Neural cell (in vitro differentiated cells): ENCODE data around the gene TENT4A. TPM values are rescaled to one million over a fixed set of nuclear protein-coding genes. Genes with fewer than 3 reads are reported as not detected.

ENCODE experiments used
- H2AFZ ChIP-seq: fragments of 200-600, 300-800 bp; sonication (generic), shearing (Covaris generic); 2 replicates; pipeline ENCODE4 v1.6.0; 2014; ENCODE audit warnings: low read depth, mild to moderate bottlenecking, antibody characterized with exemption, low read length, moderate library complexity
- H3F3A ChIP-seq: fragments of 200-600 bp; shearing (Covaris generic); 2 replicates; pipeline ENCODE4 v1.6.1; 2016; ENCODE audit warnings: mild to moderate bottlenecking, moderate library complexity, mixed read lengths, antibody characterized with exemption, low read length; ENCODE audit not compliant: insufficient read depth, poor library complexity, severe bottlenecking
- H3K27ac ChIP-seq: fragments of 200-600, 300-800 bp; sonication (generic), shearing (Covaris generic); 2 replicates; pipeline ENCODE4 v1.5.1; 2014; ENCODE audit warnings: mild to moderate bottlenecking, low read length, moderate library complexity
- H3K27me3 ChIP-seq: fragments of 300-800, 200-600 bp; sonication (generic), shearing (Covaris generic); 2 replicates; pipeline ENCODE4 v1.6.0; 2014; ENCODE audit warnings: mild to moderate bottlenecking, low read depth, low read length, moderate library complexity; ENCODE audit not compliant: insufficient read depth
- H3K36me3 ChIP-seq: fragments of 300-800, 200-600 bp; sonication (generic), shearing (Covaris generic); 2 replicates; pipeline ENCODE4 v1.5.1; 2014; ENCODE audit warnings: mild to moderate bottlenecking, antibody characterized with exemption, low read length, moderate library complexity; ENCODE audit not compliant: insufficient read depth
- H3K4me2 ChIP-seq: fragments of 300-800, 200-600 bp; sonication (generic), shearing (Covaris generic); 2 replicates; pipeline ENCODE4 v1.6.0; 2014; ENCODE audit warnings: mild to moderate bottlenecking, low read length
- H3K4me3 ChIP-seq: fragments of 300-800, 200-600 bp; sonication (generic), shearing (Covaris generic); 2 replicates; pipeline ENCODE4 v1.5.1; 2014; ENCODE audit warnings: mild to moderate bottlenecking, low read length, moderate library complexity
- H3K79me2 ChIP-seq: fragments of 200-600 bp; shearing (Covaris generic); replicated peaks from 2 replicates; pipeline ENCODE4 v1.6.0; 2014; ENCODE audit warnings: mild to moderate bottlenecking, low read length, moderate library complexity; ENCODE audit not compliant: insufficient read depth
- H3K9ac ChIP-seq: fragments of 300-800, 200-600 bp; sonication (generic), shearing (Covaris generic); 2 replicates; pipeline ENCODE4 v1.6.1; 2016; ENCODE audit warnings: mild to moderate bottlenecking, low read length, mixed read lengths
- H3K9me2 ChIP-seq: fragments of 200-600 bp; shearing (Covaris generic); 2 replicates; pipeline ENCODE4 v1.6.1; 2016; ENCODE audit warnings: mild to moderate bottlenecking, low read length, mixed read lengths; ENCODE audit not compliant: insufficient read depth
- H3K9me3 ChIP-seq: fragments of 200-600, 300-800 bp; sonication (generic), shearing (Covaris generic); 2 replicates; pipeline ENCODE4 v1.6.1; 2016; ENCODE audit warnings: mild to moderate bottlenecking, mixed run types, low read length, moderate library complexity, mixed read lengths
- H4K20me1 ChIP-seq: fragments of 200-600 bp; shearing (Covaris generic); 2 replicates; pipeline ENCODE4 v1.6.1; 2016; ENCODE audit warnings: mild to moderate bottlenecking, mixed run types; ENCODE audit not compliant: insufficient read depth
- EP300 ChIP-seq: fragments of 450-650 bp; conservative IDR thresholded peaks from 2 replicates; pipeline ENCODE4 v1.6.1; 2014; ENCODE audit warnings: antibody characterized with exemption, mild to moderate bottlenecking, moderate library complexity; ENCODE audit not compliant: poor library complexity, severe bottlenecking
- EZH2 ChIP-seq: fragments of 200-600, 300-800 bp; shearing (Covaris generic), sonication (generic); IDR thresholded peaks from 2 replicates; pipeline ENCODE4 v1.6.1; 2014; ENCODE audit warnings: antibody characterized with exemption, low read length, borderline replicate concordance, mild to moderate bottlenecking; ENCODE audit not compliant: insufficient read depth, poor library complexity, severe bottlenecking
- MXI1 ChIP-seq: fragments of 450-650 bp; conservative IDR thresholded peaks from 2 replicates; pipeline ENCODE4 v1.6.1; 2014; ENCODE audit warnings: antibody characterized with exemption, mild to moderate bottlenecking; ENCODE audit not compliant: poor library complexity, severe bottlenecking
- POLR2AphosphoS5 ChIP-seq: IDR thresholded peaks from 2 replicates; pipeline ENCODE4 v1.6.1; 2012
- RAD21 ChIP-seq: fragments of 450-650 bp; conservative IDR thresholded peaks from 2 replicates; pipeline ENCODE4 v1.6.1; 2014; ENCODE audit warnings: antibody characterized with exemption, mild to moderate bottlenecking, moderate library complexity
- SMC3 ChIP-seq: fragments of 450-650 bp; conservative IDR thresholded peaks from 2 replicates; pipeline ENCODE4 v1.6.1; 2014; ENCODE audit warnings: antibody characterized with exemption, mild to moderate bottlenecking, moderate library complexity; ENCODE audit not compliant: poor library complexity
- TAF1 ChIP-seq: IDR thresholded peaks from 2 replicates; pipeline ENCODE4 v1.6.1; 2012; ENCODE audit warnings: low read depth
- polyA plus RNA-seq: library from polyadenylated mRNA; depleted of rRNA; stranded (reverse); fragments of >200 nt; gene quantifications from 2 replicates; pipeline ENCODE4 v1.2.3, GENCODE V29; 2014
- TF ChIP-seq, protein P1 (sequence below): fragments of 450-650 bp; IDR thresholded peaks from 2 replicates; pipeline ENCODE4 v1.5.1; 2014; ENCODE audit warnings: antibody characterized with exemption, mild to moderate bottlenecking, moderate library complexity; ENCODE audit not compliant: poor library complexity, severe bottlenecking
- TF ChIP-seq, protein P2 (sequence below): IDR thresholded peaks from 2 replicates; pipeline ENCODE4 v1.6.1; 2012; ENCODE audit warnings: borderline replicate concordance

The TENT4A gene
- polyA plus RNA-seq, 1 donor from 2014 or later: 12.1 TPM

DNA sequence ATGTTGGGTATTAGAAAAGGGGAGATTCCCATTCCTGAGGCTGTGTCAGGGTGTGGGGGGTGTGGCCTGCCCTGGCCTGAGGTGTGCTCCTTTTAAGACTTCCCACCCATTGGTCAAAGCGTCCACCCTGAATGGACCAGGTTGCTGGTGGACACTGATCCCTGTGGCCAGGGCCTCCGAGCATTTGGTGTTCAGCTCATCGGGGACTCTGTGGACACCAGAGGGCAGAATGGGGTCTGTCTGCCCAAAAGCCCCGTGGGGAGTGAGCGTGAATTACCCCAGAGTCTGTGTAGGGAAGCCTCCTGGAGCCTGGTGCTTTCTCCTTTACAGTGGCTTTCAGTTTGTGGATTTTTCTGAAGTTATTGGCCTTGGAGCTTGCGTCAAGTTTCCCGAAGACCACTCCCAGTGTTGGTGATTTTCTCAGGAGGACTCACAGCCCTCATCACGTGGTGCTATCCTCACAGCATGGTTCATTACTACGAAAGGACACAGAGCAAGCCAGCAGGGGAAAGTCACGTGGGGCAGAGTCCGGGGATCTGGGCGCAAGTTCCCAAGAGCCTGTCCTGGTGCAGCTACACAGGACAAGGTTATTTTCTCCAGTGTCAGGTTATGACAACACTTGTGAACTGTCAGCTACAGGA is 55.5 kb downstream of the TENT4A start:
- Histone ChIP-seq H3K9me3 (no peaks in the 10 kb centered on the region), H3K9me2 (no peaks in the 10 kb centered on the region), H3K36me3 (no peaks in the 10 kb centered on the region), H3K79me2 (no peaks in the 10 kb centered on the region), H3K27ac (no peak overlapping the region), H3K27me3 (no peaks in the 10 kb centered on the region), H2AFZ (no peak overlapping the region), H3K4me2 (no peak overlapping the region), H3K4me3 (no peak overlapping the region), H4K20me1 (no peaks in the 10 kb centered on the region), H3F3A (no peaks in the 10 kb centered on the region), H3K9ac (no peak overlapping the region)
- TF ChIP-seq TAF1 (no peak), RAD21 (no peak), MXI1 (no peak), SMC3 (no peak), EZH2 (no peak), POLR2AphosphoS5 (no peak)
- TF ChIP-seq, protein P1, sequence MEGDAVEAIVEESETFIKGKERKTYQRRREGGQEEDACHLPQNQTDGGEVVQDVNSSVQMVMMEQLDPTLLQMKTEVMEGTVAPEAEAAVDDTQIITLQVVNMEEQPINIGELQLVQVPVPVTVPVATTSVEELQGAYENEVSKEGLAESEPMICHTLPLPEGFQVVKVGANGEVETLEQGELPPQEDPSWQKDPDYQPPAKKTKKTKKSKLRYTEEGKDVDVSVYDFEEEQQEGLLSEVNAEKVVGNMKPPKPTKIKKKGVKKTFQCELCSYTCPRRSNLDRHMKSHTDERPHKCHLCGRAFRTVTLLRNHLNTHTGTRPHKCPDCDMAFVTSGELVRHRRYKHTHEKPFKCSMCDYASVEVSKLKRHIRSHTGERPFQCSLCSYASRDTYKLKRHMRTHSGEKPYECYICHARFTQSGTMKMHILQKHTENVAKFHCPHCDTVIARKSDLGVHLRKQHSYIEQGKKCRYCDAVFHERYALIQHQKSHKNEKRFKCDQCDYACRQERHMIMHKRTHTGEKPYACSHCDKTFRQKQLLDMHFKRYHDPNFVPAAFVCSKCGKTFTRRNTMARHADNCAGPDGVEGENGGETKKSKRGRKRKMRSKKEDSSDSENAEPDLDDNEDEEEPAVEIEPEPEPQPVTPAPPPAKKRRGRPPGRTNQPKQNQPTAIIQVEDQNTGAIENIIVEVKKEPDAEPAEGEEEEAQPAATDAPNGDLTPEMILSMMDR: no peak

DNA sequence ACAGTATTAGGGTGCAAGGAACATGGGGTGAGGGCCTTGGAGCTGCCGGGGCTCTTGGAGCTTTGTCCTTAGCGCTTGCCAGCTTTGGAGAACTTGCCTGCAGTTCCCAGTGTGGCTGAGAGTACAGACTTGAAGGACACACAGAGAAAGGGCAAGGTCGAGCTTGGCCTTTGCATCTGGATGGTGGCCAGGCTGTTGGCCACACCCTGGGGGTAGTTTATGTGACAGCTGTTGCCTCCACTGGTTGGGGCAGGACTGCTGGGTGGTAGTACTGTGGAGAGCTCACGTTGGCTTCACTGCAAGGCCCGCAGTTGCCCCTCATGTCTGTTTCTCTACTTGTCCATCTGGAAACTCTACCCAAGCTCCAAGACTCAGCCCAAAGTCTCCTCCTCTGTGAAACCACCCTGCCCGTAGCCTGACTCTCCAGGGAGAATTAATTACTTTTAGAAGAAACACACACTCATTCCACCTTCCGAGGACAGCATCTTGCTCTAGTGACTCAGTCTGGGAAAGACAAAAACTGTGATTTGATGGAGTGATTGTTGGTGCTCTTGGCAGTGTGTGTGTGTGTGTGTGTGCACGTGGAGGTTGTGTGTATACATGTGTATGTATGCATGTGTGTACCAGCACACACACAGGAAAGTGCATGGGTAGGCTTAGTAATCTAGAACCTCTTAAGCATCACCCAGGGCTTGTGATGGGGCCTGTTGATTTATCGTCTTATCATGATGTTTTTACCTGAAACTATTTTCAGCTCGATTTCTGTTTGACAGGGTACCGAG is 57.8 kb downstream of the TENT4A start:
- Histone ChIP-seq H3K9me3 (no peaks in the 10 kb centered on the region), H3K36me3 (no peaks in the 10 kb centered on the region), H3K79me2 (no peaks in the 10 kb centered on the region), H4K20me1 (no peaks in the 10 kb centered on the region), H3K9ac (no peak overlapping the region), H2AFZ (no peak overlapping the region), H3K4me2 (no peak overlapping the region), H3K27me3 (no peaks in the 10 kb centered on the region), H3K4me3 (no peak overlapping the region), H3K27ac (no peak overlapping the region), H3F3A (no peaks in the 10 kb centered on the region), H3K9me2 (no peaks in the 10 kb centered on the region)
- TF ChIP-seq, protein P1: no peak
- TF ChIP-seq, protein P2, sequence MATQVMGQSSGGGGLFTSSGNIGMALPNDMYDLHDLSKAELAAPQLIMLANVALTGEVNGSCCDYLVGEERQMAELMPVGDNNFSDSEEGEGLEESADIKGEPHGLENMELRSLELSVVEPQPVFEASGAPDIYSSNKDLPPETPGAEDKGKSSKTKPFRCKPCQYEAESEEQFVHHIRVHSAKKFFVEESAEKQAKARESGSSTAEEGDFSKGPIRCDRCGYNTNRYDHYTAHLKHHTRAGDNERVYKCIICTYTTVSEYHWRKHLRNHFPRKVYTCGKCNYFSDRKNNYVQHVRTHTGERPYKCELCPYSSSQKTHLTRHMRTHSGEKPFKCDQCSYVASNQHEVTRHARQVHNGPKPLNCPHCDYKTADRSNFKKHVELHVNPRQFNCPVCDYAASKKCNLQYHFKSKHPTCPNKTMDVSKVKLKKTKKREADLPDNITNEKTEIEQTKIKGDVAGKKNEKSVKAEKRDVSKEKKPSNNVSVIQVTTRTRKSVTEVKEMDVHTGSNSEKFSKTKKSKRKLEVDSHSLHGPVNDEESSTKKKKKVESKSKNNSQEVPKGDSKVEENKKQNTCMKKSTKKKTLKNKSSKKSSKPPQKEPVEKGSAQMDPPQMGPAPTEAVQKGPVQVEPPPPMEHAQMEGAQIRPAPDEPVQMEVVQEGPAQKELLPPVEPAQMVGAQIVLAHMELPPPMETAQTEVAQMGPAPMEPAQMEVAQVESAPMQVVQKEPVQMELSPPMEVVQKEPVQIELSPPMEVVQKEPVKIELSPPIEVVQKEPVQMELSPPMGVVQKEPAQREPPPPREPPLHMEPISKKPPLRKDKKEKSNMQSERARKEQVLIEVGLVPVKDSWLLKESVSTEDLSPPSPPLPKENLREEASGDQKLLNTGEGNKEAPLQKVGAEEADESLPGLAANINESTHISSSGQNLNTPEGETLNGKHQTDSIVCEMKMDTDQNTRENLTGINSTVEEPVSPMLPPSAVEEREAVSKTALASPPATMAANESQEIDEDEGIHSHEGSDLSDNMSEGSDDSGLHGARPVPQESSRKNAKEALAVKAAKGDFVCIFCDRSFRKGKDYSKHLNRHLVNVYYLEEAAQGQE: no peak
- TF ChIP-seq RAD21 (no peak), SMC3 (no peak), EP300 (no peak), EZH2 (no peak), MXI1 (no peak), TAF1 (no peak)
